PC-9 (cell line): Measurements from ENCODE around the gene GALNT14. TPM values are rescaled to one million over a fixed set of nuclear protein-coding genes. Genes with fewer than 3 reads are reported as not detected.

Source experiments
- BruUV-seq: library from RNA; stranded (reverse); fragments of 400-500 nt; replicated peaks from 2 replicates; lab custom pipeline; 2021; lab: Mats Ljungman, UMichigan
- CTCF ChIA-PET: fragments of 300-600 bp; sonication (Branson Sonifier 250); formaldehyde crosslinking; loops from one replicate; lab custom pipeline; 2022; ENCODE audit warnings: antibody characterized with exemption; lab: Charles Lee
- POLR2A ChIA-PET: fragments of 300-600 bp; sonication (Branson Sonifier 250); formaldehyde crosslinking; loops from one replicate; lab custom pipeline; 2022; ENCODE audit warnings: antibody characterized with exemption; ENCODE audit not compliant: unreplicated experiment; lab: Charles Lee
- DNase-seq, 2 experiments: peaks; one replicate each; pipeline versions ENCODE4 v3.0.0 to v3.0.0-alpha.2; 2015 to 2022; ENCODE audit warnings: mixed read lengths in 1 of 2
- H2AFZ ChIP-seq: fragments of 200-600 bp; sonication (generic); 2 replicates; pipeline ENCODE4 v1.8.1; 2017; ENCODE audit warnings: antibody characterized with exemption
- H3F3A ChIP-seq: fragments of 200-600 bp; sonication (generic); 2 replicates; pipeline ENCODE4 v1.8.1; 2017; ENCODE audit warnings: antibody characterized with exemption, mild to moderate bottlenecking, low read depth; ENCODE audit not compliant: insufficient read depth
- H3K27ac ChIP-seq: fragments of 200-600 bp; sonication (generic); 2 replicates; pipeline ENCODE4 v1.6.1; 2016; ENCODE audit warnings: mixed run types
- H3K27me3 ChIP-seq: fragments of 200-600 bp; sonication (generic); 2 replicates; pipeline ENCODE4 v1.6.1; 2016; ENCODE audit warnings: low read depth, mixed run types; ENCODE audit not compliant: insufficient read depth
- H3K36me3 ChIP-seq: fragments of 200-600 bp; sonication (generic); 2 replicates; pipeline ENCODE4 v1.6.1; 2016; ENCODE audit warnings: low read depth, mixed run types
- H3K4me1 ChIP-seq: fragments of 200-600 bp; sonication (generic); replicated peaks from 2 replicates; pipeline ENCODE4 v1.6.1; 2016; ENCODE audit warnings: mixed run types; ENCODE audit not compliant: insufficient read depth
- H3K4me2 ChIP-seq: fragments of 200-600 bp; sonication (generic); 2 replicates; pipeline ENCODE4 v1.6.1; 2017; ENCODE audit warnings: mixed run types
- H3K4me3 ChIP-seq: fragments of 200-600 bp; sonication (generic); 2 replicates; pipeline ENCODE4 v1.6.1; 2016; ENCODE audit warnings: mixed run types
- H3K79me2 ChIP-seq: fragments of 200-600 bp; sonication (generic); 2 replicates; pipeline ENCODE4 v1.6.1; 2017; ENCODE audit warnings: low read depth, mixed run types
- H3K9me2 ChIP-seq: fragments of 200-600 bp; sonication (generic); 2 replicates; pipeline ENCODE4 v1.8.1; 2017; ENCODE audit warnings: mild to moderate bottlenecking; ENCODE audit not compliant: insufficient read depth
- H3K9me3 ChIP-seq: fragments of 200-600 bp; sonication (generic); 2 replicates; pipeline ENCODE4 v1.8.1; 2016; ENCODE audit warnings: low read depth; ENCODE audit not compliant: insufficient read depth
- H4K20me1 ChIP-seq: fragments of 200-600 bp; sonication (generic); 2 replicates; pipeline ENCODE4 v1.8.1; 2017; ENCODE audit not compliant: insufficient read depth
- EZH2 ChIP-seq: fragments of 200-600 bp; sonication (generic); IDR thresholded peaks from 2 replicates; pipeline ENCODE4 v1.8.0; 2017; ENCODE audit warnings: antibody characterized with exemption, low read depth
- intact Hi-C: fragments of 100-400 bp; cut with micrococcal nuclease; formaldehyde crosslinking; loops from one replicate; pipeline ENCODE4 v1.10.0; 2022; ENCODE audit not compliant: unreplicated experiment
- total RNA-seq: library from RNA; stranded (reverse); gene quantifications from 2 replicates; pipeline ENCODE4 v1.2.3, GENCODE V29; 2021
- TF ChIP-seq, protein P1 (sequence below): fragments of 200-600 bp; sonication (generic); conservative IDR thresholded peaks from 2 replicates; pipeline ENCODE4 v1.6.1; 2017; ENCODE audit warnings: mixed run types, antibody characterized with exemption, mild to moderate bottlenecking, moderate library complexity

The GALNT14 gene
- total RNA-seq, 1 experiment from 2014 or later = 3.1 TPM

DNA sequence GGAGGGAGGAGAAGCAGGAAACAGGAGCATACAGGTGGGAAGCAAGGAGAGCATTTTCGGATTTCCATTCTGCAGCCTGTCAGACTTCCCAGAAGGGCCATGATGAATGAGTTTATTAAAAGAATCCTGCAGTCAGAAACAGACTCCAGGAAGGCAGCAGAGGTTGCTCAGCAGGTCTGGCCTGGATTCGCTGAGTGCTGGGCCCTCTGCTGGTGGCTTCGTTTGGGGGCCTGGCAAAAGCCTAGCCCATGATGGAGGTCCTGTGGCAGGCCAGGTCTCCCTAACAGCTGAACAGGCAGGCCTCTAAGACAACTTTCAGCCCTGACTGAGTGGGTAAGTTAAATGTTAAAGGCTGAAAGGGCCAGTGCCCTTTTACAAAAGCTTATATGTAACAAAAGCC is 222.8 kb downstream of the GALNT14 start:
- Histone ChIP-seq H2AFZ (no peak overlapping the region), H3F3A (no peaks in the 10 kb centered on the region), H3K79me2 (no peaks in the 10 kb centered on the region), H3K4me2 (no peak overlapping the region), H3K4me1 (no peaks in the 10 kb centered on the region), H3K27me3 (no peaks in the 10 kb centered on the region), H3K9me3 (no peaks in the 10 kb centered on the region), H4K20me1 (no peaks in the 10 kb centered on the region), H3K4me3 (no peak overlapping the region), H3K9me2 (no peaks in the 10 kb centered on the region), H3K27ac (no peak overlapping the region), H3K36me3 (0 out of 2 replicates have a peak, but pooled peaks cover 7% of the 10 kb centered on the region)
- TF ChIP-seq, protein P1, sequence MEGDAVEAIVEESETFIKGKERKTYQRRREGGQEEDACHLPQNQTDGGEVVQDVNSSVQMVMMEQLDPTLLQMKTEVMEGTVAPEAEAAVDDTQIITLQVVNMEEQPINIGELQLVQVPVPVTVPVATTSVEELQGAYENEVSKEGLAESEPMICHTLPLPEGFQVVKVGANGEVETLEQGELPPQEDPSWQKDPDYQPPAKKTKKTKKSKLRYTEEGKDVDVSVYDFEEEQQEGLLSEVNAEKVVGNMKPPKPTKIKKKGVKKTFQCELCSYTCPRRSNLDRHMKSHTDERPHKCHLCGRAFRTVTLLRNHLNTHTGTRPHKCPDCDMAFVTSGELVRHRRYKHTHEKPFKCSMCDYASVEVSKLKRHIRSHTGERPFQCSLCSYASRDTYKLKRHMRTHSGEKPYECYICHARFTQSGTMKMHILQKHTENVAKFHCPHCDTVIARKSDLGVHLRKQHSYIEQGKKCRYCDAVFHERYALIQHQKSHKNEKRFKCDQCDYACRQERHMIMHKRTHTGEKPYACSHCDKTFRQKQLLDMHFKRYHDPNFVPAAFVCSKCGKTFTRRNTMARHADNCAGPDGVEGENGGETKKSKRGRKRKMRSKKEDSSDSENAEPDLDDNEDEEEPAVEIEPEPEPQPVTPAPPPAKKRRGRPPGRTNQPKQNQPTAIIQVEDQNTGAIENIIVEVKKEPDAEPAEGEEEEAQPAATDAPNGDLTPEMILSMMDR = peak; percentile 61
- no peak for TF ChIP-seq EZH2
- peak in 1 of 2 experiments; percentile 31 for DNase-seq
- no TSS peak for BruUV-seq
- intact Hi-C loops = no loop called here
- ChIA-PET CTCF (interaction anchor here (0.6 kb wide), 1 partner anchor 122 kb away, joined by 3 read pairs; no protein-coding TSS in a partner anchor), POLR2A (no interaction called here)

DNA sequence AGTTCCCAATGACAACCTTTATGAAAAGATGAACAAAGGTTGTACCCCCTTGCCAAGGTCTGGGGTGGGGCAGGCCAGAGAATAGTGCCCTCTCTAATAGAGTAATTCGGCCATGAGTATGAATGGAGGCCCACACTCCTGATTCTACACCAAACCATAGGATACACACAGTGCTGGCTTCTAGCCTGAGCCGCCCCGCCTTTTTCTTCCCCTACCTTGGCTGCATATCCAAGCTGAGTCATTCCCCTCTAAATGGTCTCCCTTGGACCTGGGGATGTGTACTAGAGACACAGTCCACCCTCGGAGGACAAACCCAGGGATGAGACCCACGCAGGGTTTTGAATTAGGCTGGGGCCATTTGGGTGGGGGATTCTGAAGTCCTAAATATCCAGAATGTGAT is 223.8 kb downstream of the GALNT14 start:
- POLR2A ChIA-PET = no interaction called here

DNA sequence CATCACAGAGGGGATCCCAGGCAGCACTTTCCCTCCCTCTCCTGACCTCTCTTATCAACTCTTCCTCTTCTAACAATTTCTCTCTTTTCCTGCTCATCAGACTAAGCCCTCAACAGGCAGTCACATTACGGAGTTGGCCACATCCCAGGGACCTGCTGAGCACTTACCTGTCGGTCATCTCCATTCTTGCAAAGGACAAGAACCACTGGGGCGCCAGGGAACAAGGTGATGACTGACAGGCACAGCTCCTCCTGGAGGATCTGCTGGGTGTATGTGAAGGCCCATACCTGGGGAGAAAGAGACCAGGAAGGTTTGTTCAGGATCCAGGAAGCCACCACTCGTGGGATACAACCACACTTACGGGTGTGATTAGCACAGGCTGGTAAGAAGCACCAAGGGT is 226.2 kb downstream of the GALNT14 start:
- no TSS peak for BruUV-seq
- POLR2A ChIA-PET = no interaction called here

More for the DNA sequence above, 223.8 kb downstream of the GALNT14 start:
- Histone ChIP-seq H3K79me2 (no peaks in the 10 kb centered on the region), H3K9me3 (no peaks in the 10 kb centered on the region), H3K27me3 (no peaks in the 10 kb centered on the region), H3K4me3 (no peak overlapping the region), H2AFZ (no peak overlapping the region), H3K36me3 (0 out of 2 replicates have a peak, but pooled peaks cover 11% of the 10 kb centered on the region), H3K27ac (no peak overlapping the region), H4K20me1 (no peaks in the 10 kb centered on the region), H3K4me1 (no peaks in the 10 kb centered on the region), H3F3A (no peaks in the 10 kb centered on the region), H3K4me2 (no peak overlapping the region), H3K9me2 (no peaks in the 10 kb centered on the region)
- TF ChIP-seq, protein P1 = no peak
- TF ChIP-seq EZH2 = no peak
- CTCF ChIA-PET = no interaction called here
- no peak for DNase-seq
- no TSS peak for BruUV-seq
- intact Hi-C loops = no loop called here

More for the DNA sequence above, 226.2 kb downstream of the GALNT14 start:
- CTCF ChIA-PET = no interaction called here
- H4K20me1 ChIP-seq = no peaks in the 10 kb centered on the region
- intact Hi-C loops = no loop called here
- H3K9me2 ChIP-seq = no peaks in the 10 kb centered on the region
- no peak overlapping the region for H2AFZ ChIP-seq
- H3K27ac ChIP-seq = no peak overlapping the region
- TF ChIP-seq EZH2 = no peak
- TF ChIP-seq, protein P1 = no peak
- no peaks in the 10 kb centered on the region for H3K27me3 ChIP-seq
- no peak for DNase-seq
- H3K9me3 ChIP-seq = no peaks in the 10 kb centered on the region
- H3F3A ChIP-seq = no peaks in the 10 kb centered on the region
- no peaks in the 10 kb centered on the region for H3K79me2 ChIP-seq
- no peaks in the 10 kb centered on the region for H3K4me1 ChIP-seq
- no peak overlapping the region for H3K4me3 ChIP-seq
- 0 out of 2 replicates have a peak, but pooled peaks cover 11% of the 10 kb centered on the region for H3K36me3 ChIP-seq
- no peak overlapping the region for H3K4me2 ChIP-seq
